GM20431 (cell line): ENCODE measurements around the gene EHD1.
"Not testable (repeated sequence)": the region's sequence is repeated elsewhere in the genome, so short reads cannot be mapped to it uniquely, and the experiment has no call there.

Experiments used
- in situ Hi-C: fragments of 300-500 bp; cut with MseI, MboI; formaldehyde crosslinking; loops from one replicate; pipeline ENCODE4 v1.15.0; 2020; ENCODE audit warnings: low sequenced_read_pairs; ENCODE audit not compliant: unreplicated experiment

EHD1 gene

DNA sequence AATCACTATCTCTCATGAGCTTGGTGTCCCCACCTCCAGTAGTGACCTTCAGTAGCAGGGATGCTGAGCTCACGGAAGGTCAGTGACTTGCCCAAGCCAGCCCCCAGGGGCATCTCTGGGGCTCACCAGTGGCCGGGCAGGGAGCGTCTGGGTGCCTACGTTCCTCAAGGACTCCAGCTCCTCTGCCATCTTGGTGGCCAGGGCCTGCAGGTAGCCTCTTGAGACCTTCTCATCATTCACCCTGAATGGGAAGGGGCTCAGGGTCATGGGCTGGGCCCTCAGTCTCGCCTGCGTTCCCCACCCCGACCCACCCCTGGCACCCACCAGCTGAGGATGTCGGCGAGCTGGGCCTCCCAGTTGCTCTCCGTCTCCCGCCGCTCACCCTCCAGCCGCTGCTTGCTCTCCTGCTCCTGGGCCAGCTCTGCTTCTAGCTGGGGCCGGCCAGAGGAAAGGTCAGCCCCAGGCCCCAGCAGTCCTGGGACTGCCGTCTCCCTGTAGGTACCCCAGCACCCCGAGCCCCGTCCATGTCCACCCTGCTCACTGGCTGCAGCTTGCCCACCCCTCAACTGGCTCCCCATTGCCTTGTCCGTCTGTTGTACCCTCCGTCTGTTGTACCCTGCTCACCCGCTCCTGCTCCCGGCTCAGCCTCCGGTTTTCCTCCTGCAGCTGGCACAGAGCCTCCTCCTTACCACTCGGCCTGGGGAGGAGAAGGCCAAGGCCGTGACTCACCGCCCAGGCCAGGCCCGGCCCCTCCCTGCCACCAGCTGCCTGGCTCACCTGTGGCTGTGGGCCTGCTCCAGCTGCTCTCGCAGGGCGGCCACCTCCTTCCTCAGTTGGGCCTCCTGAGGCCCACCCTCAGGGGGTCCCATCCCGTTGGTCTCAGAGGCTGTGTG is 43.5 kb downstream of the EHD1 start:
- in situ Hi-C loops = no loop called here

DNA sequence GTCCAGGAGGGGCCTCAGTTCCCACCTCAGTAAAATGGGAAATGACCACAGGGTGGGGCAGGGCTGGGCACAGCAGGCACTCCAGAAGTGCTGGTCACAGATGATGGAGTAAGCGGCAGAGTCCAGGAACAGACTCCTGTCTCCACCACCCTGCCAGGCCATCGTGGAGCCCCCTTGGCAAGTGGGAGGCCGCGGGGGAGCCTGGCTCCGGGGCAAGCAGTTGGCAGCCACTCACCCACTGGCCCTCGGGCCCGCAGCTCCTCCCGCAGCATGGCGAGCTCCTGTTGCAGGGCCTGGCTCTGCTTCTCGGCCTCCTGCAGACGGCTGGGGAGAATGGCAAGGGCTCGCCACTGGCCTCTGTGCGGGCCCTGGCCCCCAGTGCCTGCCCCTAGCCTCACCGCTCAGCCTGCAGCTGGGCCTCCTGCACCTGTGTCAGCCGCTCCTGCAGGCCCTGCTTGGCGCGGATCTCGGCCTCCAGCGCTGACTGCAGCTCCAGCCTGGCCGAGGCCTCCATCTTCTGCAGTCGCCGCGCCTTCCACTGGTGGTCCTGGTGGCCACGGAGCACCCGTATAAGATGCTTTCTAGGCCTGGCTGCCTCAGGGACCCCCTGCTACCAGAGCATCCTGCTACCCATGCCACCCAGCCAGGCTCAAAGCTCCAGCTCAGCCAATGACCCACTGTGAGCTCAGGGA is 44.2 kb downstream of the EHD1 start:
- in situ Hi-C loops = no loop called here

DNA sequence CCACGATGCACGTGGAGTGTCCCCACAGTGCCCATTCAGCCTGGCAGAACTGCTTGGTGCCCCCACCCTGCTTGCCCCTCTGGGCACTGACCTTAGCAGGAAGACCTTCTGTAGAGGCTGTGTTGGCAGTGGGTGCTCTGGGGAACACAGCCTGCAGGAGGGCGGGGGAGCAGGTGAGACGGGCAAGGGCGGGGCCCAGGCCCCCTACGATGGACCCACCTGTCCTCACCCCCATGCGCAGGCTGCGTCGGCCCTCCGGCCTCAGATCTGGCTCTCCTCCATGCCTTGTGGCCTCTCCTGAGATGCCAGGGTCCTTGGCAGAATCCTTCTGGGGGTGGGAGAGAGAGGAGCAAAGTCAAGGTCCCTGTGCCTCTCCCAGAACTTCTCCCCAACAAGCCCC is 44.9 kb downstream of the EHD1 start:
- in situ Hi-C loops = no loop called here

DNA sequence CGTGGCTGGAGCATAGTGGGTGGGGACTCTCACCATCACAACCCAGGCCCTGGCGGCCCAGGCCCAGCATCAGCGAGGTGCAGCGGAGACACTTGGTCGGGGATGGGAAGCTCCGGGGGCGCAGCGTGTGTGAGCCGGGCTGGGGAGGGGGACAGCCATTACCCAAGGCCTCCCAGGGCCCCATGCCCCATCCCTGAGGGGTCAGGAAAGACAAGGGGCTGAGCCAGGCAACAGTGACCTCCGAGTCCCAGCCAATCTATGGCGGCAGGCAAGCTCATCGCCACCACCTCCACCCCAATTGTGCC is 45.3 kb downstream of the EHD1 start:
- in situ Hi-C loops = no loop called here

DNA sequence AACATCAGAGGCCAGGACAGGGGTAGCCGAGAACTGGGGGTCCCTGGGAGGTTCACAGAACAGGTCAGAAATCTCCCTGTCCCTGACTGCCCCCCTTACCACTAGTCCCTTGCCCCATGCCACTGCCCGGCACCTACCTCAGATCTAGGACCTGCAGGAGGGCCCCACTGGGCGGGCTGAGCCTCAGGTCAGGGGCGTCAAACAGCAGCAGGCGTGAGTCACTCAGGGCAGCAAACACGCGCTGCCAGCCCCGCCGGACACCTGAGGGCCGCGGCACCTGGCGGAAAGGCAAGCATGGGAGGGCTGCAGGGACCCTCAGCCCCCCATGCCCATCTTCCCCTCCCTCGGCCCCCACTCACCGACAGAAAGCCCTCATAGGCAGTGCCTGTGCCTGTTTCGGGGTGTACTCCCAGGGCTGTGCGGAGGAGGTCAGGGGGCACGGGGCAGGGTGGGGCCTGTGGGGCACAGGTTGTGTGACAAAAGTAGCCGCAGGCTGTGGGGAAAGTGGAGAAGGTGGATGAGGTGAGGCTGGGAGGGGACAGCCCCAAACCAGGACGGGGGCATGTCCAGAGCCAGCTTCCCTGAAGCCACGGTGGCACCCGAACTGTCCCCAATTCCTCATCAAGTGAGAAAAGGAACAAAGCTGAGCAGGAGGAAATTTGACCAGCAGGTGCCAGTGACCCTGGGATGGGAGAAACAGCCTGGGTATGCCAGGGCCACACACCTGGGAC is 45.8 kb downstream of the EHD1 start:
- in situ Hi-C loops = no loop called here

DNA sequence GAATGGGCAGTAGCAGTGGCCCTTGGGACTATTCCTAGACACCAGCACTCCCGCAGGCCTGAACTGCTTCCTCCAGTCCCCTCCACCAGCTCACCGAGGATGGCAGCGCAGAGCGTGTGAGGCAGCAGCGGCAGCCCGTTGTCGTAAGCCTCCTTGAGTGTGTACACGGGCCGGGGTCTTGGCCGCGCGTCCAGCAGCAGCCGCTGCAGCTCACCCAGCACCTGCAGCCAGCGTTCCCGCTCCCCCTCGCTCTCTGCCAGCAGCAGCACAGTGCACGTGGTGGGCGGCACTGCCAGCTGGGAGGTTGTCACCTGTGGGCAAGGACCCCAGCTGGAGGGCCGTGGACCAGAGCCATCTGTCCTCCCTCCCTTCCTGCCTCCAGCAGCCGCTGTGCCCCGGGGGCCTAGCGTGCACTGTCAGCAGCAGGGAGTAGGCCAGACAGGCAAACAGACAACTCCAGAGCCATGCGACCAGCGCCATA is 47.0 kb downstream of the EHD1 start:
- in situ Hi-C loops = no loop called here

DNA sequence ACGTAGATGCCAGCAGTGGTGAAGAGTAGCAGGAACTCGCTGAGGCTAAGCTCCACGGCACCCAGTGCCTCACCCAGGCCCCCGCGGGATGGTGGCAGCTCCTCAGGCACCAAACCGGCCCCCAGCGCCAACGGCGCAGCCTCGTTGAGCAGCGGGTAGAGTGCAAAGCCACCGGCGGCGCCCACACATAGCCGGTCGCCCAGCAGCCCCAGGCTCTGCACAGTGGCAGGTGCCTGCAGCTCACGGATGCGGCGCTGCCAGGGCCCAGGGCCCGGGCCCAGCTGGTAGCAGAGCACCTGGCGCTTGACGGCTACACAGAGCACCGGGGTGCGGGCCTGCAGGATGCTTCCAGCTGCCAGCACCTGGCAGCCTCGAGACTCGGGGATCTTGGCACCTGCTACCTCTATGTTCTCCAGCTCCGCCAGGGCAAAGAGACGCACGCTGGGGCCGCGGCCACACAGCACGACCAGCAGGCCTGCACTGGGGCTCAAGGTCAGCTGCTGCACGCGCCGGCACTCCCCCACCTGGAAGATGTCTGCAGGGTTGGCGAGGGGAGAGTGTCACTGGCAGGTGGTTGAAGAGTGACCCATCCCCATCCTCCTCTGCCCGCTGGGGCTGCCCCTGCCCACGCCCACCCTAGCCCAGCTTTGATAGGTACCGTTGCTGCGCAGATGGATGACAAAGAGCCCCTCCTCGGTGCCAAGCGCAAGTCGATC is 48.7 kb downstream of the EHD1 start:
- in situ Hi-C loops = no loop called here

DNA sequence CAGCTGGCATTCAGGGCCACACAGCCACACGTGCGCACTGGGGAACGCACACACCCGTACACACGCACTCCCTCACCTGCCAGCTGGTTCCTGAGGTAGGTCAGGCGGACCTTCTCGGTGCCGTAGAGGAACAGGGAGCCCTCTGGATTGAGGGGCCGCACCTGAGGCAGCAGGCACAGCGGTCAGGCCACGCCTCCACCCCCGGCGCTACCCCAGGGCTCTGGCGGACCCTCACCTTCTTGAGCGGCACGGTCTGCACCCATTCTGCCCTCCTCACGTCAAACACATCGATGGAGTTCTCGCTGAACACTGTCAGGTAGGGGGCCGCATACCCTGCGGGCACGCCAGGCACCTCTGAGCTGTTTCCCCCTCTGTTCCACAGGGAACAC is 51.0 kb downstream of the EHD1 start:
- in situ Hi-C loops = no loop called here

DNA sequence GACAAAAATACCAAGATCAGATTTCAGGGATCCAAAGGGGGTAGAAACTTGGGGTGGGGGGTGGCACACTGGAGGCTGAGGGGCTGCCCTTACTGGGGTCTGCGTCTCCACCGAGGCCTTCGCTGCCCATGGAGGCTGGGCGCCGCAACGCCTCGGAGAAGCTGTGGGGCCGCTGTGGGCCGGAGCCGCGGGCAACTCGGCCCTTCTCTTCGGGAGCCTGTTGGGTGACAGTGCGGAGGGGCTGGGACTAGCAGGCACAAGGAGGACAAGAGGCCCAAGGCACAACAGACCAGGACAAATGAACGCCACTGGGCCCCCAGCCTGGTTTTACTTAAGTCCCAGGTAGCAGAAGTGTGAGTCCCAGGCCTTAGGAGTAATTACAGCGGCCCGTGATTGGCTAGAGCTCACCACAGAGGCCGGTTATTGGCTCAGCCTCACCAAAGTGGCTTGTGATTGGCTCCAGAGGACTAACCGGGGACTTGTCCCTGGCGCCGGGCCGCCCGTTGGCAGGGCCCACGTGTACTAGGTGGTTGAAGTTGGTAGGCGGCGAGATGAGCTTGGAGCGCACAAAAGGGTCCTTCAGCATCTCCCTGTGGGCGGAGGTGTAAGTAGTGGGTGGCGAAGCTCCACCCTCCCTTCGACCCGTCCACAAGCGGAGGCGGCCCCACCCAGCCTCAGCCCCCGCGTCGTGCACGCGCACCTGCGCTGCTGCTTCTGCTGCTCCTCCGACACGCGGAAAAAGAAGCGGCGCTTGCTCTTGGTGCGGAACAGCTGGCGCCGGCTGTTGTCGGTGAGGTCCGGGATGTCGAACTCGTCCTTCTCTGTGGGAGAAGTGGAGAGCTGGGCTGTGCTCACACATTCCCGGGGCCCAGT is 51.6 kb downstream of the EHD1 start:
- in situ Hi-C loops = no loop called here

DNA sequence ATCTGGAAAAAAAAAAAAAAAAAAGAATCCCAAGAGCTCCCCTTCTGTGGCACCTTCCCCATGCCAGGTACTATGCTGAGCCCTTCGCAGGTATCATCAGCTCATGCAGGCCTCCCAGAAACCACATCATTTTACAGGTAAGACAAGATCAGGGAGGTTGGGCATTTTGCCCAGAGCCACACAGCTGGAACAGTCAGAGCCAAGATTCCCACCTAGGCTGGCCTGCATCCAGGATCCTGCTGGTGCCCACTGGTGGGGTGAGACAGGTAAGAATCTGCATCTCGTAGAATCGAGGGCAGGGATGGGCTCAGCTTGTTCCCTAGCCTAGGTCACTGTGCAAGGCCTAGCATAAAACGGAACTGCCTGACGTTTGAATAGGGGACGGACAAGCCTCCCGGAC is 52.4 kb downstream of the EHD1 start:
- in situ Hi-C loops = no loop called here

DNA sequence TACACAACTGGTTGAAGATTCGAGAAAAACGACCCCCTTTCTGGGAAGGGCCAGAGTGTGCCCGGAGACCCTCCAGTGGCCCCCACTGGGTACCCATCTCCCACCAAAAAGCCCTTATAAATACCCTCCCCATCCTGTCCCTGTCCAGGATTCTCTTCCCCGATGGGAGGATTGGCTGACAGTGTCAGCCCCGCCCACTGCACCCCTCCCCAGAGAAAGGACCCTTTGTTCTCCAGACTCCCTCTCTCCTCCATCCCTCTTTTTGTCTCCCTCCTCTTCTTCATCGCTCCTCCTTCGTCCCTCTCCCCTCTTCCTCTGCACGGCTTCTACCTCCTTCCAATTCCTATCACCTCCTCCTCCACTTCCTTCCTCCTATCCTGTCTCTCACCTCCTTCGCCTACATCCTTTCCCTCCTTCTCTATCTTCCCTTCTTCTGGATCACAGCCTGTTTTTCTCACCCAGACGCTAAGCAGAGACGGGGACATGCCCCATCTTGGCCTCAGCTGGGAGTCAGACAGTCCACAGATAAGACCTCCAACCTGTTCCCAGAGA is 54.8 kb downstream of the EHD1 start:
- in situ Hi-C loops = no loop called here

DNA sequence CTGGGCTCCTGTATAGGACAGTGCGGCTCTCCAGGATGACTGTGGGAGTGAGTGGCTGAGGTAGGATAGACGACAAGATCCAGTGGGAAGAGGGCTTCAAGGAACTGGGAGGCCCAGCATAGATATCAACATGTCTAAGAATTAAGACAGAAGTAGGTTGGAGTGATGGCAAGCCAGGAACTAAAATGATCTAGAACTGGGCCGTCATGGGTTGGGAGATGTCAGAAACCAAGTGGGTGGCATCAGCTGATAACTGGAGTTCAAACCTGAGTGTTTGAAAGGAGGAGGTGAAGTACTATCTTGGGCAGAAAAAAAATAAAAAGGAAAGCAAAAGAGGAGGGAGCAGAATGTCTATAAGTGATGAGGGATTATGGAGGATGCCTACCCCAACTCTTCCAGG is 60.9 kb downstream of the EHD1 start:
- in situ Hi-C loops = no loop called here

DNA sequence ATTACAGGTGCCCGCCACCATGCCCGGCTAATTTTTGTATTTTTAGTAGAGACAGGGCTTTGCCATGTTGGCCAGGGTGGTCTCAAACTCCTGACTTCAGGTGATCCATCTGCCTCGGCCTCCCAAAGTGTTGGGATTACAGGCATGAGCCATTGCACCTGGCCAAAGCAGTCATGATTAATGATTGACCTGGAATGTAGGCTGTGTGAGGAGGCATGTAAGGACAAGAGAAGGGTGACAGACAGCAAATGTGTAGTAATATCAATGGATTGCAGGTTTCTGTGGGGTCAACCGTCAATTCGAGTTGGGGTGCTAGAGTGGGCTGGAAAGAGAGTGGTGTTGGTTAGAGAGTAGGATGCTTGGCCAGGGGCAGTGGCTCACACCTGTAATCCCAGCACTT is 63.0 kb downstream of the EHD1 start:
- in situ Hi-C loops = not testable (repeated sequence)

DNA sequence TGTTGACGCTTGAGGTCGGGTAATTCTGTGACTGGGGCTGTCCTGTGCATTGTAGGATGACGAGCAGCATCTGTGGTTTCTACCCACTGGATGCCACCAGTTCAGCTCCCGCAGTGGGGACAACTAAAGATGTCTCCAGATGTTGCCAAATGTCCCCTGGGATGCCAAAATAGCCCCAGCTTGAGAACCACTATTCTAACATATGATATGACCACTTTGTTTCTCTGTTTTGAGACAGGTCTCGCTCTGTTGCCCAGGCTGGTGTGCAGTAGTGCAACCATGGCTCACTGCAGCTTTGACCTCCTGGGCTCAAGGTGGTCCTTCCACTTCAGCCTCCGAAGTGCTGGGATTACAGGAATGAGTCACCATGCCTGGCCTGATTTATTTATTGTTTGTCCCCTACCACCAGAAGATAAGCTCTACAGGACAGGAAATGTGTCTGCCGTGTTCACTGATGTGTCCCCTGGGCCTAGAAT is 63.7 kb downstream of the EHD1 start:
- in situ Hi-C loops = no loop called here

DNA sequence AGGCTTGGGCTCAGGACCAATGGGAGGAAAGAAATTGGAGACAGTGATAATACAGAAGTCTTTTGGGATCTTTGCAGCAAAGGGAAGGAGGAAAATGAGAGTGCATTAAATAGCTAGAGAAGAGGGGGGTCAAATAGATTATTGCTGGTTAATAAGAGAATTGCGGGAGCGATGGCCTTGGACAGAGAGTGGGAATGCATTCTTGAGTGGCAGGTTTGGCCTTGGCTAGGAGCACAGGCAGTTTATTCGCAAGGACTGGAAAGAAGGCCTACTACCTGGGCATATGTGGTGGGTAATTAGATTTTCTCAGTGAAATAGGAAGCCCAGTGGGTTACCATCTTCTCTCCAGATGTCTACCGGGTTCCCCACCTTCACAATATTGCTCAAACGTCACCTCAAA is 64.6 kb downstream of the EHD1 start:
- in situ Hi-C loops = no loop called here

DNA sequence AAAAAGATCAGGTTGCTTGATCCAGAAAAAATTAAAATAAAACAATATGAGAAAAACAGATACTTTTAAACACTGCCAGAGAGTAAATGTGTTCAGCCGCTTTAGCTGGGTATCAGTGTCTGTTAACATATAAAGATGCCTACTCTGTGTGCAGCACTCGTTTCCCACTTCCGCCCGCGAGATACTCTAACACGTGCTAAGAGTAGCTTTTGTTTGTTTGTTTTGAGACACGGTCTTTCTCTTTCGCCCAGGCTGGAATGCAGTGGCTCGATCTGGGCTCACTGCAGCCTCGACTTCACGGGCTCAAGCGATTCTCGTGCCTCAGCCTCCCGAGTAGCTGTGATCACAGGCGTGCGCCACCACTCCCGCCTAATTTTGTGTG is 67.5 kb downstream of the EHD1 start:
- in situ Hi-C loops = no loop called here

DNA sequence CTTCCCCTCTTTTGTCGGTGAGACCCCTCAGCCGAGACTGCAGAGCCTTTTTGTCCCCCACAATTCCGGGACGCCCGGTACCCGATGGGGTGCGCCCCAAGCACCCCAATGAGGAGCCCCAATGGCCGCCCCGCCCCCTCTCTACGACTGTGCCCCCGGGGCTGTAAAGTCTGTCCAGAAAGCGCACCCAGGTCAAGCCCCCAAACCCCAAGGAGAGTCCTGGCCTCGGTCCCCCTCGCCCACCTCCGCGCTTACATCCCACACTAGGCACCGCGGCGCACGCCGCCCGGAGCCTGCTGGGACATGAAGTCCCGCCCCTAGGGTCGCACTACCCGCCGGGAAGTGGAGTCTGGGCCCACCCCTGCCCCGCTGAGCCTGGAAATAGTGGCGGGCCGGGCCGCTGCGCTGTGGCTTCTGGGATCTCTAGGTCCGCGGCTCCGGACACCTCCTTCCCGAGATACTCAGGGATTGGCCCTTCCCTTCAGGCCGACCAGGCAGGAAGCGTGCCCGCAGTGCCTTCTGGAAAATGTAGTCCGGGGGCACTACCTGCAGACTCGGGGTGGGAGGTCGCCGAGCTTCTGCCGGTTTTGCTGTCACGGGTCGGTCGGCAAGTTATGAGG is 68.0 kb downstream of the EHD1 start, which contains the start of gene MEN1:
TSS of gene MEN1 (minus strand) at position 281 of the 620 bp plus-strand sequence. CDS start 442 bp downstream, outside the sequence.
- in situ Hi-C loops = no loop called here

DNA sequence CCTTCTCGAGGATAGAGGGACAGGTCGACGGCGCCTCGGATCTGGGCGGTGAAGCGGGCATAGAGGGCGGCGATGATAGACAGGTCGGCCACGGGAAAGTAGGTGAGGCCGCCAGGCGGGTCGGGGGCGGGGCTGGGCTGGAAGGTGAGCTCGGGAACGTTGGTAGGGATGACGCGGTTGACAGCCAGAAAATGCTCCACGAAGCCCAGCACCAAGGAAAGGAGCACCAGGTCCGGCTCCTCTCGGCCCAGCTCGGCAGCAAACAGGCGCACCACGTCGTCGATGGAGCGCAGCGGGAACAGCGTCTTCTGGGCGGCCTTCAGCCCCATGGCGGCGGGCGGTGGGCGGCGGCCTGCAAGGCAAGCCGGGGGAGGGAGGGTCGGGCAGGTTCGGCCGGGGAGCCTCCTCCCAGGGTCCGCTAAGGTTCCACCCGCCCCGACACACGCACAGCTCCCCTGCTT is 68.6 kb downstream of the EHD1 start:
- in situ Hi-C loops = no loop called here
